Measurements from ENCODE around the gene PLET1.

The PLET1 gene

GRCh38 chr11:112292188-112292587 lies 31.5 kb upstream of the PLET1 start:
- ATAC-seq: no peak
- H3K27ac Mint-ChIP-seq: no peak overlapping the region

GRCh38 chr11:112291191-112291590 lies 30.5 kb upstream of the PLET1 start:
- peaks cover 11% of the 10 kb centered on the region for H3K4me1 Mint-ChIP-seq
- H3K36me3 Mint-ChIP-seq: no peaks in the 10 kb centered on the region
- H3K4me3 Mint-ChIP-seq: no peak overlapping the region
- no peak overlapping the region for H3K27ac Mint-ChIP-seq
- H3K27me3 Mint-ChIP-seq: no peaks in the 10 kb centered on the region
- H3K9me3 Mint-ChIP-seq: no peaks in the 10 kb centered on the region
- no peak for ATAC-seq

More at GRCh38 chr11:112292188-112292587, 31.5 kb upstream of the PLET1 start:
- H3K27me3 Mint-ChIP-seq: no peaks in the 10 kb centered on the region
- no peaks in the 10 kb centered on the region for H3K36me3 Mint-ChIP-seq
- H3K4me1 Mint-ChIP-seq: peaks cover 11% of the 10 kb centered on the region
- H3K9me3 Mint-ChIP-seq: no peaks in the 10 kb centered on the region
- H3K4me3 Mint-ChIP-seq: no peak overlapping the region

GRCh38 chr11:112290493-112290850 lies 29.8 kb upstream of the PLET1 start:
- Mint-ChIP-seq H3K9me3 (no peaks in the 10 kb centered on the region), H3K4me1 (peaks cover 11% of the 10 kb centered on the region), H3K36me3 (no peaks in the 10 kb centered on the region), H3K27ac (peak overlapping the region; percentile 76), H3K27me3 (peaks cover 6% of the 10 kb centered on the region), H3K4me3 (peak overlapping the region; percentile 75)
- no peak for ATAC-seq

- no peaks in the 10 kb centered on the region for H3K36me3 Mint-ChIP-seq
- peak; percentile 97 for ATAC-seq
- H3K27ac Mint-ChIP-seq: peak overlapping the region; percentile 76
Measured at GRCh38 chr11:112289588-112290492, 29.2 kb upstream of the PLET1 start.

GRCh38 chr11:112288021-112288420 lies 27.4 kb upstream of the PLET1 start:
- H3K4me3 Mint-ChIP-seq: no peak overlapping the region
- no peaks in the 10 kb centered on the region for H3K9me3 Mint-ChIP-seq

More at GRCh38 chr11:112289588-112290492, 29.2 kb upstream of the PLET1 start:
- Mint-ChIP-seq H3K9me3 (no peaks in the 10 kb centered on the region), H3K4me1 (peaks cover 11% of the 10 kb centered on the region), H3K4me3 (peak overlapping the region; percentile 75), H3K27me3 (peaks cover 9% of the 10 kb centered on the region)

GRCh38 chr11:112285841-112286311 lies 25.2 kb upstream of the PLET1 start:
- ATAC-seq: no peak
- Mint-ChIP-seq H3K27ac (no peak overlapping the region), H3K36me3 (no peaks in the 10 kb centered on the region), H3K4me3 (no peak overlapping the region), H3K4me1 (peaks cover 19% of the 10 kb centered on the region), H3K27me3 (peaks cover 9% of the 10 kb centered on the region), H3K9me3 (no peaks in the 10 kb centered on the region)

More at GRCh38 chr11:112288021-112288420, 27.4 kb upstream of the PLET1 start:
- H3K36me3 Mint-ChIP-seq: no peaks in the 10 kb centered on the region
- no peak for ATAC-seq
- peaks cover 9% of the 10 kb centered on the region for H3K27me3 Mint-ChIP-seq
- H3K27ac Mint-ChIP-seq: no peak overlapping the region
- H3K4me1 Mint-ChIP-seq: peaks cover 11% of the 10 kb centered on the region

GRCh38 chr11:112281726-112282125 lies 21.1 kb upstream of the PLET1 start:
- Mint-ChIP-seq H3K9me3 (no peaks in the 10 kb centered on the region), H3K4me3 (no peak overlapping the region), H3K36me3 (no peaks in the 10 kb centered on the region), H3K4me1 (peaks cover 21% of the 10 kb centered on the region), H3K27ac (no peak overlapping the region), H3K27me3 (peaks cover 9% of the 10 kb centered on the region)
- no peak for ATAC-seq

GRCh38 chr11:112280268-112281126 lies 19.8 kb upstream of the PLET1 start:
- H3K4me3 Mint-ChIP-seq: peak overlapping the region; percentile 93
- no peaks in the 10 kb centered on the region for H3K9me3 Mint-ChIP-seq
- no peaks in the 10 kb centered on the region for H3K36me3 Mint-ChIP-seq
- H3K27ac Mint-ChIP-seq: peak overlapping the region; percentile 83
- H3K4me1 Mint-ChIP-seq: peaks cover 21% of the 10 kb centered on the region
- peaks cover 3% of the 10 kb centered on the region for H3K27me3 Mint-ChIP-seq
- ATAC-seq: peak; percentile 82

GRCh38 chr11:112279901-112280267 lies 19.2 kb upstream of the PLET1 start:
- peaks cover 21% of the 10 kb centered on the region for H3K4me1 Mint-ChIP-seq
- peak; percentile 79 for ATAC-seq
- no peaks in the 10 kb centered on the region for H3K36me3 Mint-ChIP-seq
- H3K27me3 Mint-ChIP-seq: no peaks in the 10 kb centered on the region
- no peaks in the 10 kb centered on the region for H3K9me3 Mint-ChIP-seq
- peak overlapping the region; percentile 93 for H3K4me3 Mint-ChIP-seq
- H3K27ac Mint-ChIP-seq: peak overlapping the region; percentile 83

GRCh38 chr11:112278803-112279202 lies 18.1 kb upstream of the PLET1 start:
- no peaks in the 10 kb centered on the region for H3K36me3 Mint-ChIP-seq
- H3K4me3 Mint-ChIP-seq: no peak overlapping the region
- no peak for ATAC-seq

GRCh38 chr11:112277941-112278340 lies 17.3 kb upstream of the PLET1 start:
- H3K4me1 Mint-ChIP-seq: peaks cover 24% of the 10 kb centered on the region
- H3K27me3 Mint-ChIP-seq: no peaks in the 10 kb centered on the region
- peaks cover 3% of the 10 kb centered on the region for H3K36me3 Mint-ChIP-seq
- H3K4me3 Mint-ChIP-seq: no peak overlapping the region
- no peak for ATAC-seq
- H3K9me3 Mint-ChIP-seq: no peaks in the 10 kb centered on the region
- no peak overlapping the region for H3K27ac Mint-ChIP-seq

More at GRCh38 chr11:112278803-112279202, 18.1 kb upstream of the PLET1 start:
- H3K9me3 Mint-ChIP-seq: no peaks in the 10 kb centered on the region
- H3K27me3 Mint-ChIP-seq: no peaks in the 10 kb centered on the region
- peaks cover 21% of the 10 kb centered on the region for H3K4me1 Mint-ChIP-seq
- no peak overlapping the region for H3K27ac Mint-ChIP-seq

- ATAC-seq: no peak
- Mint-ChIP-seq H3K36me3 (peaks cover 6% of the 10 kb centered on the region), H3K27me3 (no peaks in the 10 kb centered on the region), H3K4me3 (no peak overlapping the region), H3K4me1 (peaks cover 27% of the 10 kb centered on the region), H3K27ac (no peak overlapping the region), H3K9me3 (no peaks in the 10 kb centered on the region)
Measured at GRCh38 chr11:112277029-112277428, 16.4 kb upstream of the PLET1 start.

GRCh38 chr11:112274007-112274783 lies 13.5 kb upstream of the PLET1 start:
- no peak overlapping the region for H3K4me3 Mint-ChIP-seq
- no peaks in the 10 kb centered on the region for H3K27me3 Mint-ChIP-seq
- H3K27ac Mint-ChIP-seq: no peak overlapping the region
- H3K9me3 Mint-ChIP-seq: no peaks in the 10 kb centered on the region
- peaks cover 12% of the 10 kb centered on the region for H3K4me1 Mint-ChIP-seq
- peaks cover 10% of the 10 kb centered on the region for H3K36me3 Mint-ChIP-seq
- no peak for ATAC-seq

- H3K4me3 Mint-ChIP-seq: no peak overlapping the region
- peaks cover 11% of the 10 kb centered on the region for H3K36me3 Mint-ChIP-seq
- no peaks in the 10 kb centered on the region for H3K27me3 Mint-ChIP-seq
- peaks cover 12% of the 10 kb centered on the region for H3K4me1 Mint-ChIP-seq
- H3K9me3 Mint-ChIP-seq: no peaks in the 10 kb centered on the region
- ATAC-seq: no peak
- no peak overlapping the region for H3K27ac Mint-ChIP-seq
Measured at GRCh38 chr11:112273066-112273465, 12.4 kb upstream of the PLET1 start.

- H3K27me3 Mint-ChIP-seq: no peaks in the 10 kb centered on the region
- no peak overlapping the region for H3K4me3 Mint-ChIP-seq
- ATAC-seq: no peak
- peaks cover 11% of the 10 kb centered on the region for H3K36me3 Mint-ChIP-seq
- peaks cover 12% of the 10 kb centered on the region for H3K4me1 Mint-ChIP-seq
- H3K9me3 Mint-ChIP-seq: no peaks in the 10 kb centered on the region
- H3K27ac Mint-ChIP-seq: no peak overlapping the region
Measured at GRCh38 chr11:112271242-112271641, 10.6 kb upstream of the PLET1 start.

Measured in stimulated activated memory B cell treated with anti-CD40 and anti-IgM and Interleukin-4, amounts not matched to agents 10 μg/mL and 1 μg/mL and 100 μg/mL, for 72 hours (primary cell).